ENCODE data around the gene ZNF174. TPM values are rescaled to one million over a fixed set of nuclear protein-coding genes. Genes with fewer than 3 reads are reported as not detected.

Gene ZNF174
- total RNA-seq, 4 donors from 2014 or later = 8.4 to 14.9 (median 9.7) TPM

DNA sequence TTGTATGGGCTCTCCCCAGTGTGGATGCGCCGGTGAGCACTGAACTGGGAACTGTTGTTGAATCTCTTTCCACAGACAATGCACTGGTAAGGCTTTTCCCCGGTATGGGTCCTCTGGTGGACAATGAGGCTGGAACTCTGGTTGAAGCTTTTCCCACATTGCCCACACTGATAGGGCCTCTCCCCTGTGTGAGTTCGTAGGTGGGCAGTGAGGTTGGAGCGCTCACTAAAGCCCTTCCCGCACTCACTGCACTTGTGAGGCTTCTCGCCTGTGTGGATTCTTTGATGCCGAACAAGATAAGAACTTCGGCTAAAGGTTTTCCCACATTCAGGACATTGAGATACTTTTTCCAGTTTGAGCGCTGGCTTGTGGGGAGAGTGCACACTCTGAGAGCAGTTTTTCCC lies 18.0 kb upstream of the ZNF174 start:
- Histone ChIP-seq H3K4me3 (no peak overlapping the region), H3K4me1 (no peaks in the 10 kb centered on the region), H3K9me3 (peaks cover 75% of the 10 kb centered on the region), H3K27ac (no peak overlapping the region), H3K36me3 (peaks cover 49% of the 10 kb centered on the region), H3K27me3 (no peaks in the 10 kb centered on the region)
- TF ChIP-seq, protein P1, sequence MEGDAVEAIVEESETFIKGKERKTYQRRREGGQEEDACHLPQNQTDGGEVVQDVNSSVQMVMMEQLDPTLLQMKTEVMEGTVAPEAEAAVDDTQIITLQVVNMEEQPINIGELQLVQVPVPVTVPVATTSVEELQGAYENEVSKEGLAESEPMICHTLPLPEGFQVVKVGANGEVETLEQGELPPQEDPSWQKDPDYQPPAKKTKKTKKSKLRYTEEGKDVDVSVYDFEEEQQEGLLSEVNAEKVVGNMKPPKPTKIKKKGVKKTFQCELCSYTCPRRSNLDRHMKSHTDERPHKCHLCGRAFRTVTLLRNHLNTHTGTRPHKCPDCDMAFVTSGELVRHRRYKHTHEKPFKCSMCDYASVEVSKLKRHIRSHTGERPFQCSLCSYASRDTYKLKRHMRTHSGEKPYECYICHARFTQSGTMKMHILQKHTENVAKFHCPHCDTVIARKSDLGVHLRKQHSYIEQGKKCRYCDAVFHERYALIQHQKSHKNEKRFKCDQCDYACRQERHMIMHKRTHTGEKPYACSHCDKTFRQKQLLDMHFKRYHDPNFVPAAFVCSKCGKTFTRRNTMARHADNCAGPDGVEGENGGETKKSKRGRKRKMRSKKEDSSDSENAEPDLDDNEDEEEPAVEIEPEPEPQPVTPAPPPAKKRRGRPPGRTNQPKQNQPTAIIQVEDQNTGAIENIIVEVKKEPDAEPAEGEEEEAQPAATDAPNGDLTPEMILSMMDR (IDR thresholded peaks at IDR 0.05) = no peak
- TF ChIP-seq POLR2A (IDR thresholded peaks at IDR 0.05) (no peak), EP300 (IDR thresholded peaks at IDR 0.05) (no peak), POLR2AphosphoS5 (IDR thresholded peaks at IDR 0.05) (no peak)
- WGBS = 95% methylated on average over 8 of the region's 10 CpGs
- no peak for DNase-seq (ENCODE audit: low spot score in 2 of 2)

DNA sequence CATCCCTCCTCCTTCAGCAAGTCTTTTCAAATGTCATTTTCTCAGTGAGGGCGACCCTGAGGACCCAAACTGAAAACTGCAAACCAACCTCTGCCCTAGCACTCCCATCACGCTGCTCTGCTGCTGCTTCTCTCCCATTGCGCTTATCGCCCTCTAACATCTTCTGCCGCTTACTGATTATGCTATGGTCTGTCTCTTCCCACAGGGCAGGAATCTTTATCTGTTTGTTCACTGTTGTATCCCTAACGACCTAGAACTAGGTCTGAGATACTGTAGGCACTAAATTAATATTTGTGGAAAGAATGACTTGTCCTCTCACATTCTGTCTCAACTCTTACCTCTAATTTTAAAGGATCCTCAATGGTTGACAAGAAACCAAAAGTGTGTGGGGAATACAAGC lies 12.7 kb upstream of the ZNF174 start:
- Histone ChIP-seq H3K9me3 (peaks cover 50% of the 10 kb centered on the region), H3K27ac (no peak overlapping the region), H3K4me3 (no peak overlapping the region), H3K36me3 (peaks cover 79% of the 10 kb centered on the region), H3K4me1 (no peaks in the 10 kb centered on the region), H3K27me3 (no peaks in the 10 kb centered on the region)
- 95% methylated on average over 6 of the region's 6 CpGs for WGBS
- no peak for DNase-seq (ENCODE audit: low spot score in 2 of 2)
- TF ChIP-seq, protein P1 (IDR thresholded peaks at IDR 0.05) = no peak

DNA sequence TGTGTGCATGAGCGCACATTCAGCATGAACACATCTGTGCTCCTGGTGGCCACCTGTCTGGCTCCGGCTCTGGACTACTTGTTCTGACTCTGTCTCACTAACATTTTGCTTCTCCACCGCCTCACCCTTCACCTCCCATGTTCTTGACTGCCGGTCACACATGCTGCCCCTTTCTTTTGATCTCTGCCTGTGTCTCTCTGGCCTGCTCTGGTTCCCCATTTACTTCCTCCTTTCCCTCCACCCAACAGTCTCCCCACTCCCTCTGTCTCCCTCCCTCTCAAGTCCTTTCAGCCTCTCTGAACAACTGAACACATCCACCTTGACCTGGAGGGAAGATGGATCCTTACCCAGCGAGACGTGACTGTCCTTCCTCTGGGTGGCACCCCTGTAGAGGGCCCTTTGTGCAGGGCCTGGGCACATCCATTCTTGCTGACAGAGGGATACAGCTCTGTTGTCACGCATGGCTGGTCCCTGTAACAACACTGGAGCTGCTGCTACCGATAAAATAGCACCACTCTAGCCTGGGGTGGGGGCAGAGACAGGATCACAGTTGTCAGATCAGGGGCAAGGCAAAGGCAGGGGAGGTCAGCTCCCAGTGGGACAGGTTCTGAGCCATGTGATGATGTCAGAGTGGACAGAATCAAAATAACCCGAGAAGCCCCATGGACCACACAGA lies 11.2 kb upstream of the ZNF174 start:
- peaks cover 79% of the 10 kb centered on the region for H3K36me3 ChIP-seq
- no peak overlapping the region for H3K4me3 ChIP-seq
- H3K27ac ChIP-seq = no peak overlapping the region
- DNase-seq (ENCODE audit: low spot score in 2 of 2) = no peak
- no peaks in the 10 kb centered on the region for H3K27me3 ChIP-seq
- WGBS = 82% methylated on average over 9 of the region's 9 CpGs
- no peak for TF ChIP-seq POLR2AphosphoS5 (IDR thresholded peaks at IDR 0.05)
- no peak for TF ChIP-seq POLR2A (IDR thresholded peaks at IDR 0.05)
- TF ChIP-seq, protein P1 (IDR thresholded peaks at IDR 0.05) = no peak
- no peak for TF ChIP-seq EP300 (IDR thresholded peaks at IDR 0.05)
- H3K4me1 ChIP-seq = no peaks in the 10 kb centered on the region
- peaks cover 40% of the 10 kb centered on the region for H3K9me3 ChIP-seq

DNA sequence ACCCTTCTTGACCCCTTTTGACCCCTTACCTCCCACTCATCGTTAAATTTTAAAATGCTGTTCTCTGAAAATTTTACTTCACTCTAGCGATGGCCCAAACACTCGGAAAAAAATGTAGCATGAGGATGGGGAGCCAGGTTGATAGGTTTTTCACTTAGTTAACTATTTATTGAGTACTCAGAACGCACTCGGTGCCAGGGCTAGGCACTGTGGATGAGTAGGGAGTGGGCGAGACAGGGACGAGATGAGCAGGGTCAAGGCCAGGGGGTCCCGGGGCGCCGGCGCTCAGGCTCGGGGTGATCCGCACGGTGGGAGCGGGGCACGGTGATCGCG lies 603 bp upstream of the ZNF174 start:
- Histone ChIP-seq H3K27ac (peak overlapping the region; percentile 87), H3K4me3 (peak overlapping the region; percentile 95), H3K36me3 (peaks cover 45% of the 10 kb centered on the region), H3K4me1 (peaks cover 16% of the 10 kb centered on the region), H3K9me3 (peaks cover 23% of the 10 kb centered on the region), H3K27me3 (no peaks in the 10 kb centered on the region)
- TF ChIP-seq, protein P1 (IDR thresholded peaks at IDR 0.05) = no peak
- TF ChIP-seq POLR2A (IDR thresholded peaks at IDR 0.05) (no peak), POLR2AphosphoS5 (IDR thresholded peaks at IDR 0.05) (no peak)
- no peak for DNase-seq (ENCODE audit: low spot score in 2 of 2)
- 1% methylated on average over 12 of the region's 18 CpGs for whole genome bisulfite sequencing

DNA sequence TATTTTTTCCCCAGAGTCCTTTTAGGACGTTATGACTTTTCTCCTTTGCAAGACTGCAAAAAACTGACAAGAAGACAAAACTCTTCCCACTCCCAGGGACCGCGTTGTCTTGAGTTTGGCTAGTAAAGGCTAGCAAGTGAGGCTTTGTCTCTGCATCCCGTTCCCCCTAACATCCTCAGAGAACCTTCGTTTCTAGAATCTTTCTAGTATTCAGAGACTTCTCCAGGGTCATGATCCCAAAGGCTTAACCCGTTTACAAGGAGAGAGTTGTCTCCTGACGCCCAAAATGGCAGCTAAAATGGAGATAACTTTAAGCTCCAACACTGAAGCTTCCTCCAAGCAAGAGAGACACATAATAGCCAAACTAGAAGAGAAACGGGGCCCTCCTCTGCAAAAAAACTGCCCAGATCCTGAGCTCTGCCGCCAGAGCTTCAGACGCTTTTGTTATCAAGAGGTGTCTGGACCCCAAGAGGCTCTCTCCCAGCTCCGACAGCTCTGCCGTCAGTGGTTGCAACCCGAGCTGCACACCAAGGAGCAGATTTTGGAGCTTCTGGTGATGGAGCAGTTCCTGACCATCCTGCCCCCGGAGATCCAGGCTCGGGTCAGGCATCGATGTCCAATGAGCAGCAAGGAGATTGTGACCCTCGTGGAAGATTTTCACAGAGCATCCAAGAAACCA lies 843 bp downstream of the ZNF174 start:
- Histone ChIP-seq H3K27me3 (no peaks in the 10 kb centered on the region), H3K36me3 (peaks cover 44% of the 10 kb centered on the region), H3K4me1 (peaks cover 16% of the 10 kb centered on the region), H3K9me3 (peaks cover 23% of the 10 kb centered on the region), H3K4me3 (peak overlapping the region; percentile 95), H3K27ac (peak overlapping the region; percentile 87)
- WGBS = 27% methylated on average over 12 of the region's 17 CpGs
- no peak for DNase-seq (ENCODE audit: low spot score in 2 of 2)
- TF ChIP-seq, protein P1 (IDR thresholded peaks at IDR 0.05) = no peak
- TF ChIP-seq POLR2AphosphoS5 (IDR thresholded peaks at IDR 0.05) (no peak), EP300 (IDR thresholded peaks at IDR 0.05) (no peak), POLR2A (IDR thresholded peaks at IDR 0.05) (no peak)
